GM18499 (cell line): ENCODE results near the gene CBX6.

Experiments used
- ATAC-seq: cut with Tn5 transposase; IDR thresholded peaks from one replicate; pipeline ENCODE4 v1.9.1; 2021; ENCODE audit warnings: moderate number of reproducible peaks; ENCODE audit not compliant: insufficient read depth, unreplicated experiment

The CBX6 gene

GRCh38 chr22:38843201-38843656 is 28.8 kb downstream of the CBX6 start:
- no peak for ATAC-seq

GRCh38 chr22:38842512-38843200 is 29.4 kb downstream of the CBX6 start:
- ATAC-seq, result no peak

- no peak for ATAC-seq
These were observed 30.4 kb downstream of the CBX6 start for GRCh38 chr22:38841635-38842034.

- ATAC-seq, result no peak
These were observed 30.8 kb downstream of the CBX6 start for GRCh38 chr22:38841211-38841610.

- ATAC-seq, result no peak
These were observed 31.9 kb downstream of the CBX6 start for GRCh38 chr22:38840129-38840528.

GRCh38 chr22:38839686-38840085 is 32.3 kb downstream of the CBX6 start:
- no peak for ATAC-seq

- no peak for ATAC-seq
These were observed 34.5 kb downstream of the CBX6 start for GRCh38 chr22:38837414-38837928.

- no peak for ATAC-seq
These were observed 36.1 kb downstream of the CBX6 start for GRCh38 chr22:38835888-38836301.

- ATAC-seq, result no peak
These were observed 37.0 kb downstream of the CBX6 start for GRCh38 chr22:38834991-38835390.

- ATAC-seq, result no peak
These were observed 37.6 kb downstream of the CBX6 start for GRCh38 chr22:38834215-38834953.

- ATAC-seq, result no peak
These were observed 39.0 kb downstream of the CBX6 start for GRCh38 chr22:38833061-38833460.

GRCh38 chr22:38832005-38832978 is 39.7 kb downstream of the CBX6 start:
- ATAC-seq, result no peak

GRCh38 chr22:38831166-38831945 is 40.7 kb downstream of the CBX6 start:
- ATAC-seq, result no peak

GRCh38 chr22:38830845-38831108 is 41.2 kb downstream of the CBX6 start:
- ATAC-seq, result no peak

GRCh38 chr22:38830026-38830844 is 41.8 kb downstream of the CBX6 start:
- ATAC-seq, result no peak

GRCh38 chr22:38829485-38829884 is 42.5 kb downstream of the CBX6 start:
- ATAC-seq, result no peak

- no peak for ATAC-seq
These were observed 43.3 kb downstream of the CBX6 start for GRCh38 chr22:38828616-38829205.

- no peak for ATAC-seq
These were observed 43.8 kb downstream of the CBX6 start for GRCh38 chr22:38828191-38828590.

GRCh38 chr22:38827510-38827909 is 44.5 kb downstream of the CBX6 start:
- ATAC-seq, result no peak
